DOHH2 (cell line): ENCODE measurements around the gene EYA2.

Source experiments
- H3F3A ChIP-seq: fragments of 200-600 bp; sonication (generic), shearing (Covaris generic); 2 replicates; pipeline ENCODE4 v1.6.0; 2016; ENCODE audit warnings: antibody characterized with exemption, mild to moderate bottlenecking; ENCODE audit not compliant: control insufficient read depth, insufficient read depth
- H3K27ac ChIP-seq: fragments of 200-600 bp; sonication (generic); 2 replicates; pipeline ENCODE4 v1.5.1; 2014; ENCODE audit warnings: low read depth, mild to moderate bottlenecking, low read length, moderate library complexity
- H3K27me3 ChIP-seq: fragments of 200-600 bp; sonication (generic); 2 replicates; pipeline ENCODE4 v1.6.1; 2014; ENCODE audit warnings: mild to moderate bottlenecking, low read length, mixed read lengths; ENCODE audit not compliant: control insufficient read depth
- H3K36me3 ChIP-seq: fragments of 200-600 bp; sonication (generic); 2 replicates; pipeline ENCODE4 v1.6.1; 2014; ENCODE audit warnings: mild to moderate bottlenecking, low read length, moderate library complexity, mixed read lengths; ENCODE audit not compliant: control insufficient read depth
- H3K4me1 ChIP-seq: fragments of 200-600 bp; sonication (generic); 2 replicates; pipeline ENCODE4 v1.6.1; 2014; ENCODE audit warnings: mild to moderate bottlenecking, low read length, mixed read lengths; ENCODE audit not compliant: control insufficient read depth
- H3K4me2 ChIP-seq: fragments of 200-600 bp; sonication (generic); 2 replicates; pipeline ENCODE4 v1.6.0; 2014; ENCODE audit warnings: mild to moderate bottlenecking, low read length, moderate library complexity
- H3K4me3 ChIP-seq: fragments of 200-600 bp; sonication (generic); 2 replicates; pipeline ENCODE4 v1.5.1; 2014; ENCODE audit warnings: mild to moderate bottlenecking, low read length, mixed read lengths
- H3K79me2 ChIP-seq: fragments of 200-600 bp; sonication (generic); 2 replicates; pipeline ENCODE4 v1.6.1; 2014; ENCODE audit warnings: mild to moderate bottlenecking, low read length, mixed read lengths; ENCODE audit not compliant: control insufficient read depth
- H3K9me2 ChIP-seq: fragments of 200-600 bp; sonication (generic); replicated peaks from 2 replicates; pipeline ENCODE4 v1.6.1; 2014; ENCODE audit warnings: mild to moderate bottlenecking, low read length, mixed read lengths; ENCODE audit not compliant: control insufficient read depth
- H3K9me3 ChIP-seq: fragments of 200-600 bp; sonication (generic); 2 replicates; pipeline ENCODE4 v1.6.1; 2014; ENCODE audit warnings: antibody characterized with exemption, low read length, mixed read lengths; ENCODE audit not compliant: control insufficient read depth, insufficient read depth
- H4K20me1 ChIP-seq: fragments of 200-600 bp; sonication (generic); 2 replicates; pipeline ENCODE4 v1.6.0; 2014; ENCODE audit warnings: low read depth, mild to moderate bottlenecking, antibody characterized with exemption, low read length, moderate library complexity; ENCODE audit not compliant: control insufficient read depth, insufficient read depth
- EZH2phosphoT487 ChIP-seq: fragments of 200-600 bp; sonication (generic); IDR thresholded peaks from 2 replicates; pipeline ENCODE4 v1.6.1; 2017; ENCODE audit warnings: borderline replicate concordance, mild to moderate bottlenecking, antibody characterized with exemption, low read length, moderate library complexity, mixed read lengths
- TF ChIP-seq, protein P1 (sequence below): fragments of 200-600 bp; sonication (generic); IDR thresholded peaks from one replicate; pipeline ENCODE4 v1.5.1; 2014; ENCODE audit warnings: antibody characterized with exemption, mild to moderate bottlenecking, low read depth, low read length; ENCODE audit not compliant: poor library complexity, severe bottlenecking

EYA2 gene

DNA sequence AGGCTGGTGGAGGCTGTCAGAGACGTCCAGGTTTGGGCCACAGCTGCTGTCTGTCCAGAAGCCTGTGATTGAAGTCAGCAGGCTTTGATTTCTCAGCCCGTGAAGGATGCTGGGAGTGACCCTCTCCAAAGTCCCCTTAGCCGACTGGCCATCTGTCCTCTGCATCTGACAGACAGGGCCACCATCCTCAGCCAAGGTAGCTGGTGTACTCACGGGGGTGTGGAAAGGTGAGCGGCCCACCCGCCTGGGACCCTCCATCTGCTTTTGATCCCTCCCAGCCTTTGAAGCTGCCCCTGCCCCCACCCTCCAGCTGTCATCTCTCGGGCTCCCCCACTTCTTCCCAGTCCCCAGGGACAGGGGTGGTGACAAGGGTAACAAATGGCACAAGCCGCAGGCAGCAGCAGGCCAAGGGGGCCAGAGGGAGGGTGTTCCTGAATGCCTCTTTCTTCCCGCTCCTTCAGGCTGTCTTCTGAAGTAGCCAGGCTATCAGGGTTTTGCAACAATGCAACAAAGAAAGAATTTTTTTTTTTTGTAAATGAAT, 84.4 kb downstream of the EYA2 start:
- Histone ChIP-seq H3K4me2 (no peak overlapping the region), H3K79me2 (no peaks in the 10 kb centered on the region), H3K27me3 (peaks cover 17% of the 10 kb centered on the region), H3F3A (no peaks in the 10 kb centered on the region), H3K9me3 (no peaks in the 10 kb centered on the region), H3K27ac (no peak overlapping the region), H3K4me1 (no peaks in the 10 kb centered on the region), H3K4me3 (no peak overlapping the region), H3K9me2 (no peaks in the 10 kb centered on the region), H3K36me3 (no peaks in the 10 kb centered on the region), H4K20me1 (no peaks in the 10 kb centered on the region)
- TF ChIP-seq, protein P1, sequence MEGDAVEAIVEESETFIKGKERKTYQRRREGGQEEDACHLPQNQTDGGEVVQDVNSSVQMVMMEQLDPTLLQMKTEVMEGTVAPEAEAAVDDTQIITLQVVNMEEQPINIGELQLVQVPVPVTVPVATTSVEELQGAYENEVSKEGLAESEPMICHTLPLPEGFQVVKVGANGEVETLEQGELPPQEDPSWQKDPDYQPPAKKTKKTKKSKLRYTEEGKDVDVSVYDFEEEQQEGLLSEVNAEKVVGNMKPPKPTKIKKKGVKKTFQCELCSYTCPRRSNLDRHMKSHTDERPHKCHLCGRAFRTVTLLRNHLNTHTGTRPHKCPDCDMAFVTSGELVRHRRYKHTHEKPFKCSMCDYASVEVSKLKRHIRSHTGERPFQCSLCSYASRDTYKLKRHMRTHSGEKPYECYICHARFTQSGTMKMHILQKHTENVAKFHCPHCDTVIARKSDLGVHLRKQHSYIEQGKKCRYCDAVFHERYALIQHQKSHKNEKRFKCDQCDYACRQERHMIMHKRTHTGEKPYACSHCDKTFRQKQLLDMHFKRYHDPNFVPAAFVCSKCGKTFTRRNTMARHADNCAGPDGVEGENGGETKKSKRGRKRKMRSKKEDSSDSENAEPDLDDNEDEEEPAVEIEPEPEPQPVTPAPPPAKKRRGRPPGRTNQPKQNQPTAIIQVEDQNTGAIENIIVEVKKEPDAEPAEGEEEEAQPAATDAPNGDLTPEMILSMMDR, result no peak
- no peak for TF ChIP-seq EZH2phosphoT487

DNA sequence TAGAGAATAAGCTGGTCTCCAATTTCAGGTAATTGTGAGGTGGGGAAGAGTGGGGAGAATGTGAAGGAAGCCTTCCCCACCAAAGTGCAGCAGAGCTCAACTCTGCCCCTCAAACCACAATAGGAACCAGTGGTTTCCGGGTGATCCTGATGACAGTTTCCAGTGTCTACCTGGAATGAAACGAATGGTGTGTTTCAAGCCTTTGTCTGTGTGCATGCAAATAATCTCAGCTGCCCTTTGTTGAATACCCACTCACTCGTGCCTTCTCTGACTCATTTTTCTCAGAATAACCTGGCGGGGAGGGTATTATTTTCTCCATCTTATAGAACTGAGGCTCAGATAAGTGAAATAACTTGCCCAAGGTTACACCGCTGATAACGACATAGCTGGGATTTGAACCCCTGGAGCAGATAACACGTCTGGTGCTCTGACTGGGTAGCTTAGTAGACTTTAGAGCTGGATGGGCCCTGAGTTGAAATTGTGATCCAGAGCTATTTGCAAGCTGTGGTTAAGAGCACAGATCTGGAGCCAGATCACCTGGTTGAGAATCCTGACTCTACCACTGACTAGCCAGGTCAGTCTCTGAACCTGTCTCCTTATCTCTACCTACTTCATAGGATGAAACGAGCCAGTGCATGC, 85.1 kb downstream of the EYA2 start:
- Histone ChIP-seq H3K27me3 (peaks cover 21% of the 10 kb centered on the region), H3K79me2 (no peaks in the 10 kb centered on the region), H3K4me3 (no peak overlapping the region), H3K4me1 (no peaks in the 10 kb centered on the region), H3F3A (no peaks in the 10 kb centered on the region), H3K27ac (no peak overlapping the region), H3K36me3 (no peaks in the 10 kb centered on the region), H4K20me1 (no peaks in the 10 kb centered on the region), H3K9me2 (no peaks in the 10 kb centered on the region), H3K4me2 (no peak overlapping the region), H3K9me3 (no peaks in the 10 kb centered on the region)
- no peak for TF ChIP-seq EZH2phosphoT487
- TF ChIP-seq, protein P1, result no peak

DNA sequence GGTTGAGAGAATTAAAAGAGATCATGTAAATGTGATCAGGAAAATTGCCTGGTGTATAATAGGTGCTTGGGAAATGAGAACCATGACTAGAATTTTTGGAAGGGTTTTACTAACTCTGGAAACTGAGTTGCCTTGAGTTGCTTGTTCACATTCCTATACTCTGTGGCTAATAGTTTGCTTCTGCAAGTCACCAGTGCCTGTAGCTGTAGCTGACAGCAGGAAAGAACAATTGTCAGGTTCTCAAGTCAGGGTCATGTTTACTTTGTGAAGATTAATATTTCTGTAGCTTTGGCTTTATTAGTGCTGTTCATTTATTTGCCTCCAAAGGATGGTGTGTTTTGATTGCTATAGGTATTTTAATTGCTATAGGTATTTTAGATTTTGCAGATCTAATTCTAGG, 86.5 kb downstream of the EYA2 start:
- Histone ChIP-seq H3K9me3 (no peaks in the 10 kb centered on the region), H4K20me1 (no peaks in the 10 kb centered on the region; the same call in 1 of the 2 replicates), H3K27ac (no peak overlapping the region), H3K27me3 (peaks cover 21% of the 10 kb centered on the region), H3K4me1 (no peaks in the 10 kb centered on the region), H3K9me2 (no peaks in the 10 kb centered on the region), H3K4me3 (no peak overlapping the region), H3K4me2 (no peak overlapping the region), H3F3A (no peaks in the 10 kb centered on the region), H3K36me3 (no peaks in the 10 kb centered on the region), H3K79me2 (no peaks in the 10 kb centered on the region)
- TF ChIP-seq, protein P1, result no peak
- no peak for TF ChIP-seq EZH2phosphoT487
